HCT116 (cell line): ENCODE results near the gene STIL. TPM values are rescaled to one million over a fixed set of nuclear protein-coding genes. Genes with fewer than 3 reads are reported as not detected.

Source experiments
- ATAC-seq: fragments of 200-7000 bp; cut with Tn5 transposase; 2 replicates; pipeline ENCODE4 v1.9.1; 2020; ENCODE audit warnings: mild to moderate bottlenecking, moderate library complexity
- BruUV-seq: library from RNA; stranded (reverse); fragments of 400-500 nt; replicated peaks from 2 replicates; lab custom pipeline; 2021; lab: Mats Ljungman, UMichigan
- CTCF ChIA-PET: fragments of 300-600 bp; sonication (Branson Sonifier 250); formaldehyde crosslinking; loops from one replicate; lab custom pipeline; 2021; ENCODE audit warnings: antibody characterized with exemption; lab: Charles Lee
- POLR2A ChIA-PET: fragments of 300-600, 350-600 bp; sonication (Branson Sonifier 250); formaldehyde crosslinking; loops from one replicate; lab custom pipeline; 2021; ENCODE audit warnings: antibody characterized with exemption; lab: Charles Lee
- RAD21 ChIA-PET, 2 experiments: fragments of 300-600 bp; sonication (Branson Sonifier 250); formaldehyde crosslinking; loops; one replicate each; lab custom pipeline; 2023; ENCODE audit warnings: low total read pairs in 2 of 2; ENCODE audit not compliant: uncharacterized antibody in 2 of 2, unreplicated experiment in 2 of 2, low non-redundant PET in 1 of 2; lab: Charles Lee
- DNase-seq: peaks from one replicate; pipeline ENCODE4 v3.0.0-alpha.2; 2010; ENCODE audit warnings: low read depth, low spot score
- H2AFZ ChIP-seq: fragments of 200-600 bp; shearing (Covaris generic), sonication (generic); 2 replicates; pipeline ENCODE4 v1.6.1; 2017; ENCODE audit warnings: low read depth, mixed run types, mixed read lengths, antibody characterized with exemption, low read length; ENCODE audit not compliant: poor library complexity, severe bottlenecking
- H3K27ac ChIP-seq: 2 replicates; pipeline ENCODE4 v1.5.1; 2012; ENCODE audit warnings: low read depth, low read length
- H3K27me3 ChIP-seq: fragments of 200-600 bp; sonication (generic); 2 replicates; pipeline ENCODE4 v1.6.1; 2016; ENCODE audit warnings: mixed run types, low read length, mixed read lengths; ENCODE audit not compliant: insufficient read depth
- H3K36me3 ChIP-seq, 2 experiments: fragments of 200-500 bp in 1 of 2; fragments of 200-600 bp in 1 of 2; sonication (Bioruptor generic) in 1 of 2; sonication (generic) in 1 of 2; 2 replicates each; pipeline versions ENCODE4 v1.5.1 to v1.6.1; 2014 to 2016; ENCODE audit warnings: low read length in 2 of 2, inconsistent platforms in 1 of 2, mixed read lengths in 1 of 2, mixed run types in 1 of 2; ENCODE audit not compliant: insufficient read depth in 2 of 2, control insufficient read depth in 1 of 2
- H3K4me1 ChIP-seq, 2 experiments: fragments of 200-600 bp in 1 of 2; sonication (generic) in 1 of 2; 2 replicates each; pipeline versions ENCODE4 v1.5.1 to v1.6.1; 2012 to 2017; ENCODE audit warnings: low read length in 2 of 2, inconsistent platforms in 1 of 2, mild to moderate bottlenecking in 1 of 2, mixed read lengths in 1 of 2, mixed run types in 1 of 2, moderate library complexity in 1 of 2; ENCODE audit not compliant: insufficient read depth in 2 of 2, control insufficient read depth in 1 of 2
- H3K4me2 ChIP-seq: fragments of 200-600 bp; sonication (generic); 2 replicates; pipeline ENCODE4 v1.6.1; 2017; ENCODE audit warnings: mixed run types, low read length, mixed read lengths
- H3K4me3 ChIP-seq, 2 experiments: fragments of 200-600 bp in 1 of 2; sonication (generic) in 1 of 2; replicated peaks in 1 of 2; 2 replicates each; pipeline ENCODE4 v1.5.1; 2011 to 2016; ENCODE audit warnings: low read length in 2 of 2, control low read depth in 1 of 2, low read depth in 1 of 2, mild to moderate bottlenecking in 1 of 2, mixed read lengths in 1 of 2, mixed run types in 1 of 2
- H3K79me2 ChIP-seq: fragments of 200-600 bp; sonication (generic); 2 replicates; pipeline ENCODE4 v1.6.1; 2017; ENCODE audit warnings: mild to moderate bottlenecking, mixed run types, low read length, moderate library complexity, mixed read lengths; ENCODE audit not compliant: insufficient read depth
- H3K9ac ChIP-seq: fragments of 200-600 bp; sonication (generic); 2 replicates; pipeline ENCODE4 v1.6.1; 2016; ENCODE audit warnings: low read length, mixed read lengths
- H3K9me2 ChIP-seq: fragments of 200-600 bp; sonication (generic), shearing (Covaris generic); 2 replicates; pipeline ENCODE4 v1.6.1; 2017; ENCODE audit warnings: mixed run types, mild to moderate bottlenecking, moderate library complexity; ENCODE audit not compliant: insufficient read depth
- H3K9me3 ChIP-seq, 2 experiments: fragments of 200-500 bp in 1 of 2; fragments of 200-600 bp in 1 of 2; sonication (Bioruptor generic) in 1 of 2; sonication (generic) in 1 of 2; 2 replicates each; pipeline ENCODE4 v1.6.1; 2014 to 2017; ENCODE audit warnings: low read length in 2 of 2, mixed read lengths in 2 of 2, inconsistent platforms in 1 of 2, low read depth in 1 of 2, mild to moderate bottlenecking in 1 of 2, mixed run types in 1 of 2, moderate library complexity in 1 of 2; ENCODE audit not compliant: control insufficient read depth in 1 of 2, insufficient read depth in 1 of 2
- H4K20me1 ChIP-seq: fragments of 200-600 bp; sonication (generic), shearing (Covaris generic); 2 replicates; pipeline ENCODE4 v1.6.1; 2017; ENCODE audit warnings: mixed run types, mild to moderate bottlenecking, moderate library complexity; ENCODE audit not compliant: insufficient read depth
- CBX3 ChIP-seq: IDR thresholded peaks from 2 replicates; pipeline ENCODE4 v1.6.1; 2012; ENCODE audit warnings: low read depth
- EGR1 ChIP-seq: IDR thresholded peaks from 2 replicates; pipeline ENCODE4 v1.6.1; 2012; ENCODE audit warnings: low read depth
- EZH2 ChIP-seq: fragments of 200-600 bp; sonication (generic); IDR thresholded peaks from 2 replicates; pipeline ENCODE4 v1.6.1; 2017; ENCODE audit warnings: antibody characterized with exemption, mixed run types
- EZH2phosphoT487 ChIP-seq: fragments of 200-600 bp; IDR thresholded peaks from 2 replicates; pipeline ENCODE4 v1.6.1; 2018; ENCODE audit warnings: antibody characterized with exemption, borderline replicate concordance
- FOSL1 ChIP-seq: IDR thresholded peaks from 2 replicates; pipeline ENCODE4 v1.6.1; 2012; ENCODE audit warnings: low read depth
- JUND ChIP-seq: IDR thresholded peaks from 2 replicates; pipeline ENCODE4 v1.6.1; 2012
- POLR2A ChIP-seq: IDR thresholded peaks from 2 replicates; pipeline ENCODE4 v1.7.0; 2011; ENCODE audit warnings: borderline replicate concordance; ENCODE audit not compliant: insufficient read depth, insufficient read length; ENCODE audit errors: extremely low read depth
- POLR2AphosphoS5 ChIP-seq: IDR thresholded peaks from 2 replicates; pipeline ENCODE4 v1.6.1; 2011; ENCODE audit warnings: mild to moderate bottlenecking, low read depth, low read length, moderate library complexity
- RAD21 ChIP-seq: IDR thresholded peaks from 2 replicates; pipeline ENCODE4 v1.6.1; 2012; ENCODE audit warnings: low read depth, mild to moderate bottlenecking
- SP1 ChIP-seq: IDR thresholded peaks from 2 replicates; pipeline ENCODE4 v1.6.1; 2012; ENCODE audit warnings: low read depth
- TCF7L2 ChIP-seq: IDR thresholded peaks from 2 replicates; pipeline ENCODE4 v1.7.0; 2011; ENCODE audit warnings: borderline replicate concordance, inconsistent platforms; ENCODE audit not compliant: insufficient read depth, insufficient read length; ENCODE audit errors: extremely low read depth
- YY1 ChIP-seq: IDR thresholded peaks from 2 replicates; pipeline ENCODE4 v1.6.1; 2011; ENCODE audit warnings: low read length, low read depth, moderate library complexity, mild to moderate bottlenecking; ENCODE audit not compliant: insufficient replicate concordance; ENCODE audit errors: extremely low read depth
- ZFX ChIP-seq: fragments of 450-650 bp; IDR thresholded peaks from 2 replicates; pipeline ENCODE4 v1.6.1; 2017
- ZNF274 ChIP-seq: fragments of 200-500 bp; sonication (Bioruptor generic); IDR thresholded peaks from 2 replicates; pipeline ENCODE4 v1.6.1; 2014; ENCODE audit warnings: mild to moderate bottlenecking, low read depth, low read length, inconsistent platforms
- intact Hi-C: fragments of 100-400 bp; cut with micrococcal nuclease; formaldehyde crosslinking; loops from 2 replicates; pipeline ENCODE4 v1.10.0; 2022
- total RNA-seq: library from RNA; stranded (reverse); gene quantifications from one replicate; pipeline ENCODE4 v1.2.1, GENCODE V29; 2021; ENCODE audit not compliant: unreplicated experiment
- TF ChIP-seq, protein P1 (sequence below): IDR thresholded peaks from 2 replicates; pipeline ENCODE4 v1.6.1; 2011; ENCODE audit warnings: mild to moderate bottlenecking, low read length, moderate library complexity; ENCODE audit not compliant: insufficient replicate concordance; ENCODE audit errors: extremely low read depth
- TF ChIP-seq, protein P2 (sequence below), 3 experiments: fragments of 200-600 bp in 1 of 3; sonication (generic) in 1 of 3; IDR thresholded peaks in 2 of 3; conservative IDR thresholded peaks in 1 of 3; 2 replicates each; pipeline ENCODE4 v1.5.1; 2012 to 2017; ENCODE audit warnings: low read depth in 2 of 3, low read length in 2 of 3, antibody characterized with exemption in 1 of 3, borderline replicate concordance in 1 of 3, control low read depth in 1 of 3, mild to moderate bottlenecking in 1 of 3, mixed read lengths in 1 of 3, mixed run types in 1 of 3, moderate library complexity in 1 of 3; ENCODE audit not compliant: insufficient read depth in 1 of 3
- TF ChIP-seq, protein P3 (sequence below): IDR thresholded peaks from 2 replicates; pipeline ENCODE4 v1.6.1; 2012
- TF ChIP-seq, protein P4 (sequence below): IDR thresholded peaks from 2 replicates; pipeline ENCODE4 v1.6.1; 2012
- TF ChIP-seq, protein P5 (sequence below): IDR thresholded peaks from 2 replicates; pipeline ENCODE4 v1.6.1; 2012; ENCODE audit warnings: low read depth

Gene STIL
- total RNA-seq, 1 experiment from 2014 or later, result 34.4 TPM

DNA sequence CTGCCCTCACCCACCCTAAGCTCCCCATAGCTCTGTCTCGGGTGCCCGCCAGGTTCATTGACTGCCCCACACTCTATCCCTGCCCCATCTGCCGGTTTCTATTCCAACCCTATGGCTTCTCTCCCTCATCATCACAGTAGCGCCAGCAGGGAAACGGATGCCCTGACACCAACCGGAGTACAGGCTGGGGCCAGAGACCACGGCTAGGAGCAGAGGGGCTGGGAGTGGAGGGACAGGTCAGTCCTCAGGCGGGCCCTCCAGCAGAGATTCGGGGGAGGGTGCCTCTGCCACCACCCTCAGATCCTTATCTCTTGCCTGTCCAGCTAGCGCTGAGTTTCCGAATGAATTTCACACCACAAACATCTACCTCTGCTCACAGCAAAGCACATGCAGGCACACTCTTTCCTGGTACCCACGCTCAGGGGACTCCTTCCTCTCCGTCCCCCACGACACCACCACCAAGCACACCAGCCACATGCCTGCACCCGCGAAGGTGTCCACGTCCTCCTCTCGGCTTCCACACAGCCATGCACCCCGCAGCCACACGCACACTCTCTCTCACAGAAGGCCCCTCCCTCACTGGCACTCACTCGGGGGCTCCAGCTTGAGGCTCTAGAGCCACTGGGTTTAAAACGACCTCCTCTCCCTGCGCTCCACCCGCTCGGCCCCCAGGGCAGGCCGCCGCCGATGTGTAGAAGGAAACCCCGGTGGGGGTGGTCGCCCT lies 89.1 kb downstream of the STIL start:
- ATAC-seq (no peak), DNase-seq (no peak)
- CTCF ChIA-PET, result no interaction called here
- no peaks in the 10 kb centered on the region for H4K20me1 ChIP-seq
- no TSS peak for BruUV-seq
- TF ChIP-seq, protein P1, sequence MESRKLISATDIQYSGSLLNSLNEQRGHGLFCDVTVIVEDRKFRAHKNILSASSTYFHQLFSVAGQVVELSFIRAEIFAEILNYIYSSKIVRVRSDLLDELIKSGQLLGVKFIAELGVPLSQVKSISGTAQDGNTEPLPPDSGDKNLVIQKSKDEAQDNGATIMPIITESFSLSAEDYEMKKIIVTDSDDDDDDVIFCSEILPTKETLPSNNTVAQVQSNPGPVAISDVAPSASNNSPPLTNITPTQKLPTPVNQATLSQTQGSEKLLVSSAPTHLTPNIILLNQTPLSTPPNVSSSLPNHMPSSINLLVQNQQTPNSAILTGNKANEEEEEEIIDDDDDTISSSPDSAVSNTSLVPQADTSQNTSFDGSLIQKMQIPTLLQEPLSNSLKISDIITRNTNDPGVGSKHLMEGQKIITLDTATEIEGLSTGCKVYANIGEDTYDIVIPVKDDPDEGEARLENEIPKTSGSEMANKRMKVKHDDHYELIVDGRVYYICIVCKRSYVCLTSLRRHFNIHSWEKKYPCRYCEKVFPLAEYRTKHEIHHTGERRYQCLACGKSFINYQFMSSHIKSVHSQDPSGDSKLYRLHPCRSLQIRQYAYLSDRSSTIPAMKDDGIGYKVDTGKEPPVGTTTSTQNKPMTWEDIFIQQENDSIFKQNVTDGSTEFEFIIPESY, result no peak
- no peak for TF ChIP-seq CBX3
- TF ChIP-seq YY1, result no peak
- TF ChIP-seq EGR1, result no peak
- TF ChIP-seq, protein P2, sequence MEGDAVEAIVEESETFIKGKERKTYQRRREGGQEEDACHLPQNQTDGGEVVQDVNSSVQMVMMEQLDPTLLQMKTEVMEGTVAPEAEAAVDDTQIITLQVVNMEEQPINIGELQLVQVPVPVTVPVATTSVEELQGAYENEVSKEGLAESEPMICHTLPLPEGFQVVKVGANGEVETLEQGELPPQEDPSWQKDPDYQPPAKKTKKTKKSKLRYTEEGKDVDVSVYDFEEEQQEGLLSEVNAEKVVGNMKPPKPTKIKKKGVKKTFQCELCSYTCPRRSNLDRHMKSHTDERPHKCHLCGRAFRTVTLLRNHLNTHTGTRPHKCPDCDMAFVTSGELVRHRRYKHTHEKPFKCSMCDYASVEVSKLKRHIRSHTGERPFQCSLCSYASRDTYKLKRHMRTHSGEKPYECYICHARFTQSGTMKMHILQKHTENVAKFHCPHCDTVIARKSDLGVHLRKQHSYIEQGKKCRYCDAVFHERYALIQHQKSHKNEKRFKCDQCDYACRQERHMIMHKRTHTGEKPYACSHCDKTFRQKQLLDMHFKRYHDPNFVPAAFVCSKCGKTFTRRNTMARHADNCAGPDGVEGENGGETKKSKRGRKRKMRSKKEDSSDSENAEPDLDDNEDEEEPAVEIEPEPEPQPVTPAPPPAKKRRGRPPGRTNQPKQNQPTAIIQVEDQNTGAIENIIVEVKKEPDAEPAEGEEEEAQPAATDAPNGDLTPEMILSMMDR (IDR thresholded peaks at IDR 0.05 in 2 of 3, conservative IDR thresholded peaks at IDR 0.05 in 1 of 3; ENCODE audit: borderline replicate concordance in 1 of 3, insufficient read depth in 1 of 3, low read depth in 2 of 3, low read length in 2 of 3), result no peak
- TF ChIP-seq JUND, result no peak
- TF ChIP-seq, protein P3, sequence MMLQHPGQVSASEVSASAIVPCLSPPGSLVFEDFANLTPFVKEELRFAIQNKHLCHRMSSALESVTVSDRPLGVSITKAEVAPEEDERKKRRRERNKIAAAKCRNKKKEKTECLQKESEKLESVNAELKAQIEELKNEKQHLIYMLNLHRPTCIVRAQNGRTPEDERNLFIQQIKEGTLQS, result no peak
- TF ChIP-seq EZH2phosphoT487, result no peak
- TF ChIP-seq, protein P4, sequence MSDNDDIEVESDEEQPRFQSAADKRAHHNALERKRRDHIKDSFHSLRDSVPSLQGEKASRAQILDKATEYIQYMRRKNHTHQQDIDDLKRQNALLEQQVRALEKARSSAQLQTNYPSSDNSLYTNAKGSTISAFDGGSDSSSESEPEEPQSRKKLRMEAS, result no peak
- TF ChIP-seq POLR2AphosphoS5, result no peak
- no peak for TF ChIP-seq POLR2A
- no peak for TF ChIP-seq ZFX
- TF ChIP-seq FOSL1, result no peak
- no peak for TF ChIP-seq TCF7L2
- TF ChIP-seq, protein P5, sequence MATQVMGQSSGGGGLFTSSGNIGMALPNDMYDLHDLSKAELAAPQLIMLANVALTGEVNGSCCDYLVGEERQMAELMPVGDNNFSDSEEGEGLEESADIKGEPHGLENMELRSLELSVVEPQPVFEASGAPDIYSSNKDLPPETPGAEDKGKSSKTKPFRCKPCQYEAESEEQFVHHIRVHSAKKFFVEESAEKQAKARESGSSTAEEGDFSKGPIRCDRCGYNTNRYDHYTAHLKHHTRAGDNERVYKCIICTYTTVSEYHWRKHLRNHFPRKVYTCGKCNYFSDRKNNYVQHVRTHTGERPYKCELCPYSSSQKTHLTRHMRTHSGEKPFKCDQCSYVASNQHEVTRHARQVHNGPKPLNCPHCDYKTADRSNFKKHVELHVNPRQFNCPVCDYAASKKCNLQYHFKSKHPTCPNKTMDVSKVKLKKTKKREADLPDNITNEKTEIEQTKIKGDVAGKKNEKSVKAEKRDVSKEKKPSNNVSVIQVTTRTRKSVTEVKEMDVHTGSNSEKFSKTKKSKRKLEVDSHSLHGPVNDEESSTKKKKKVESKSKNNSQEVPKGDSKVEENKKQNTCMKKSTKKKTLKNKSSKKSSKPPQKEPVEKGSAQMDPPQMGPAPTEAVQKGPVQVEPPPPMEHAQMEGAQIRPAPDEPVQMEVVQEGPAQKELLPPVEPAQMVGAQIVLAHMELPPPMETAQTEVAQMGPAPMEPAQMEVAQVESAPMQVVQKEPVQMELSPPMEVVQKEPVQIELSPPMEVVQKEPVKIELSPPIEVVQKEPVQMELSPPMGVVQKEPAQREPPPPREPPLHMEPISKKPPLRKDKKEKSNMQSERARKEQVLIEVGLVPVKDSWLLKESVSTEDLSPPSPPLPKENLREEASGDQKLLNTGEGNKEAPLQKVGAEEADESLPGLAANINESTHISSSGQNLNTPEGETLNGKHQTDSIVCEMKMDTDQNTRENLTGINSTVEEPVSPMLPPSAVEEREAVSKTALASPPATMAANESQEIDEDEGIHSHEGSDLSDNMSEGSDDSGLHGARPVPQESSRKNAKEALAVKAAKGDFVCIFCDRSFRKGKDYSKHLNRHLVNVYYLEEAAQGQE, result no peak
- no peak for TF ChIP-seq ZNF274
- no peak for TF ChIP-seq SP1
- TF ChIP-seq RAD21, result no peak
- no peak for TF ChIP-seq EZH2
- no peaks in the 10 kb centered on the region for H3K36me3 ChIP-seq
- H3K4me2 ChIP-seq, result no peak overlapping the region
- POLR2A ChIA-PET, result no interaction called here
- no peaks in the 10 kb centered on the region for H3K9me2 ChIP-seq
- H3K27me3 ChIP-seq, result peaks cover 10% of the 10 kb centered on the region
- H3K9me3 ChIP-seq, result no peaks in the 10 kb centered on the region
- RAD21 ChIA-PET, result no interaction called here
- no peaks in the 10 kb centered on the region for H3K79me2 ChIP-seq
- intact Hi-C loops, result no loop called here
- H3K4me3 ChIP-seq, result no peak overlapping the region
- H3K9ac ChIP-seq, result no peak overlapping the region
- H3K27ac ChIP-seq, result no peak overlapping the region
- H3K4me1 ChIP-seq, result no peaks in the 10 kb centered on the region
- H2AFZ ChIP-seq, result no peak overlapping the region
